Sigmoid colon (tissue), 7 donors: Measurements from ENCODE around the gene LST1. TPM values are rescaled to one million over a fixed set of nuclear protein-coding genes. Genes with fewer than 3 reads are reported as not detected.

Source experiments
- DNase-seq: peaks from one replicate; pipeline ENCODE4 v3.0.0-alpha.2; 2019
- H3K27ac ChIP-seq, 4 donors: fragments of 200-600 bp; sonication (generic); one replicate each; pipeline ENCODE4 v1.5.1; 2016 to 2019; ENCODE audit warnings: mild to moderate bottlenecking in 1 of 4
- H3K27me3 ChIP-seq, 3 donors: fragments of 200-600 bp; sonication (generic); one replicate each; pipeline ENCODE4 v1.5.1; 2019; ENCODE audit warnings: mild to moderate bottlenecking in 1 of 3
- H3K36me3 ChIP-seq, 4 donors: fragments of 200-600 bp; sonication (generic); one replicate each; pipeline ENCODE4 v1.5.1; 2016 to 2019
- H3K4me1 ChIP-seq, 4 donors: fragments of 200-600 bp; sonication (generic); one replicate each; pipeline ENCODE4 v1.5.1; 2017 to 2019
- H3K4me3 ChIP-seq, 4 donors: fragments of 200-600 bp; sonication (generic); one replicate each; pipeline ENCODE4 v1.5.1; 2017 to 2019; ENCODE audit warnings: mild to moderate bottlenecking in 2 of 4, moderate library complexity in 1 of 4
- H3K9me3 ChIP-seq, 4 donors: fragments of 200-600 bp in 3 of 4; sonication (generic) in 3 of 4; one replicate each; pipeline versions ENCODE4 v1.5.1 to v1.6.1; 2013 to 2019
- CTCF ChIP-seq, 4 experiments: fragments of 450-650 bp in 3 of 4; fragments of 200-600 bp in 1 of 4; IDR thresholded peaks; one replicate each; pipeline ENCODE4 v1.5.1; 2016 to 2019; ENCODE audit warnings: antibody characterized with exemption in 4 of 4, mild to moderate bottlenecking in 3 of 4, moderate library complexity in 2 of 4
- EP300 ChIP-seq, 4 donors: sonication (generic); formaldehyde crosslinking; IDR thresholded peaks; one replicate each; pipeline ENCODE4 v1.6.1; 2017; ENCODE audit warnings: antibody characterized with exemption in 4 of 4
- POLR2A ChIP-seq, 2 donors: fragments of 450-650 bp; IDR thresholded peaks; one replicate each; pipeline ENCODE4 v1.6.1; 2016; ENCODE audit warnings: antibody characterized with exemption in 2 of 2, mild to moderate bottlenecking in 2 of 2, moderate library complexity in 2 of 2
- POLR2AphosphoS5 ChIP-seq, 4 donors: sonication (generic); formaldehyde crosslinking; IDR thresholded peaks; one replicate each; pipeline ENCODE4 v1.6.1; 2017; ENCODE audit warnings: antibody characterized with exemption in 4 of 4
- WGBS, 2 donors: extraction: QIAGEN DNeasy Blood & Tissue Kit; methylation state at CpG; one replicate each; pipeline ENCODE4 v1.1.7; 2013; 5-methylcytosine and 5-hydroxymethylcytosine counted together
- intact Hi-C: fragments of 100-400 bp; cut with DNase I; formaldehyde crosslinking; loops from one replicate; pipeline ENCODE4 v1.15.1; 2023
- polyA plus RNA-seq, 3 donors: library from polyadenylated mRNA; stranded (reverse); fragments of 200-250 nt; gene quantifications; one replicate each; pipeline ENCODE4 v1.2.3, GENCODE V29; 2013
- total RNA-seq, 4 donors: library from RNA; depleted of rRNA; stranded (reverse); fragments of >200 nt; gene quantifications; one replicate each; pipeline ENCODE4 v1.1.0, GENCODE V29; 2016
- donor health status: healthy with polysubstance abuse.
- donor health status: Bipolar disorder and iron deficiency.
- donor health status: healthy.

LST1 gene
- total and polyA plus RNA-seq, 7 donors = 1.7 to 34.2 (median 17.0) TPM

- TF ChIP-seq POLR2A (IDR thresholded peaks at IDR 0.05) (no peak), POLR2AphosphoS5 (IDR thresholded peaks at IDR 0.05) (no peak), EP300 (IDR thresholded peaks at IDR 0.05) (no peak), CTCF (IDR thresholded peaks at IDR 0.05) (no peak)
- 61 to 90% methylated on average over 3 of the region's 3 CpGs for WGBS, 2 donors
Measured at GRCh38 chr6:31556307-31556706, 29.8 kb upstream of the LST1 start.

GRCh38 chr6:31557443-31558317 is 28.4 kb upstream of the LST1 start:
- no peaks in the 10 kb centered on the region for H3K9me3 ChIP-seq
- H3K4me3 ChIP-seq = no peak overlapping the region
- H3K4me1 ChIP-seq = peaks cover 0 to 20% (median 5%) of the 10 kb centered on the region in 4 donors
- peak overlapping the region in 3 of 4 donors; percentile 9 to 36 (median 27) for H3K27ac ChIP-seq
- TF ChIP-seq CTCF (IDR thresholded peaks at IDR 0.05) (no peak), EP300 (IDR thresholded peaks at IDR 0.05) (no peak), POLR2AphosphoS5 (IDR thresholded peaks at IDR 0.05) (no peak), POLR2A (IDR thresholded peaks at IDR 0.05) (no peak)
- DNase-seq = no peak
- intact Hi-C loops = loop anchor here (1.0 kb wide), 1 partner anchor 12 kb away; no protein-coding TSS in a partner anchor
- H3K36me3 ChIP-seq = peaks cover 11 to 58% (median 23%) of the 10 kb centered on the region in 4 donors
- H3K27me3 ChIP-seq = no peaks in the 10 kb centered on the region
- WGBS, 2 donors = 72 to 85% methylated on average over 24 of the region's 24 CpGs

More at GRCh38 chr6:31556307-31556706, 29.8 kb upstream of the LST1 start:
- intact Hi-C loops = no loop called here
- no peaks in the 10 kb centered on the region for H3K9me3 ChIP-seq
- no peak overlapping the region for H3K4me3 ChIP-seq
- peaks cover 11 to 69% (median 23%) of the 10 kb centered on the region in 4 donors for H3K36me3 ChIP-seq
- H3K27me3 ChIP-seq = no peaks in the 10 kb centered on the region
- H3K27ac ChIP-seq = no peak overlapping the region
- H3K4me1 ChIP-seq = peaks cover 0 to 20% (median 5%) of the 10 kb centered on the region in 4 donors
- DNase-seq = no peak

- no peaks in the 10 kb centered on the region for H3K27me3 ChIP-seq
- H3K4me1 ChIP-seq = peaks cover 0 to 20% (median 5%) of the 10 kb centered on the region in 4 donors
- H3K9me3 ChIP-seq = no peaks in the 10 kb centered on the region
- H3K4me3 ChIP-seq = no peak overlapping the region
- H3K27ac ChIP-seq = peak overlapping the region in 3 of 4 donors; percentile 9 to 36 (median 27)
- TF ChIP-seq CTCF (IDR thresholded peaks at IDR 0.05) = no peak
- no peak for TF ChIP-seq POLR2A (IDR thresholded peaks at IDR 0.05)
- TF ChIP-seq EP300 (IDR thresholded peaks at IDR 0.05) = no peak
- TF ChIP-seq POLR2AphosphoS5 (IDR thresholded peaks at IDR 0.05) = no peak
- intact Hi-C loops = loop anchor here (1.0 kb wide), 1 partner anchor 11 kb away; no protein-coding TSS in a partner anchor
- peaks cover 11 to 58% (median 23%) of the 10 kb centered on the region in 4 donors for H3K36me3 ChIP-seq
- no peak for DNase-seq
- 81 to 88% methylated on average over 8 of the region's 8 CpGs for WGBS, 2 donors
Measured at GRCh38 chr6:31558318-31558625, 27.8 kb upstream of the LST1 start.

GRCh38 chr6:31558631-31559500 is 27.2 kb upstream of the LST1 start:
- Histone ChIP-seq H3K9me3 (no peaks in the 10 kb centered on the region), H3K27me3 (no peaks in the 10 kb centered on the region), H3K36me3 (peaks cover 11 to 52% (median 20%) of the 10 kb centered on the region in 4 donors), H3K27ac (peak overlapping the region in 3 of 4 donors; percentile 40 to 55 (median 54)), H3K4me3 (no peak overlapping the region), H3K4me1 (peaks cover 0 to 20% (median 5%) of the 10 kb centered on the region in 4 donors)
- TF ChIP-seq POLR2AphosphoS5 (IDR thresholded peaks at IDR 0.05) (no peak), POLR2A (IDR thresholded peaks at IDR 0.05) (no peak), EP300 (IDR thresholded peaks at IDR 0.05) (no peak), CTCF (IDR thresholded peaks at IDR 0.05) (no peak)
- DNase-seq = peak; percentile 69
- intact Hi-C loops = loop anchor here (1.0 kb wide), 1 partner anchor 10 kb away; no protein-coding TSS in a partner anchor
- WGBS, 2 donors = 56 to 83% methylated on average over 14 of the region's 14 CpGs
